ENCODE measurements around the gene CGN.

- TF ChIP-seq CTCF (IDR thresholded peaks at IDR 0.05), result no peak
- no peak for TF ChIP-seq POLR2A (IDR thresholded peaks at IDR 0.05)
Observed at GRCh38 chr1:151584780-151585179, 73.6 kb downstream of the CGN start.
